PC-9 (cell line): ENCODE measurements around the gene POM121L2.

Experiments
- EZH2 ChIP-seq: fragments of 200-600 bp; sonication (generic); IDR thresholded peaks from 2 replicates; pipeline ENCODE4 v1.8.0; 2017; ENCODE audit warnings: antibody characterized with exemption, low read depth
- TF ChIP-seq, protein P1 (sequence below): fragments of 200-600 bp; sonication (generic); conservative IDR thresholded peaks from 2 replicates; pipeline ENCODE4 v1.6.1; 2017; ENCODE audit warnings: mixed run types, antibody characterized with exemption, mild to moderate bottlenecking, moderate library complexity

DNA sequence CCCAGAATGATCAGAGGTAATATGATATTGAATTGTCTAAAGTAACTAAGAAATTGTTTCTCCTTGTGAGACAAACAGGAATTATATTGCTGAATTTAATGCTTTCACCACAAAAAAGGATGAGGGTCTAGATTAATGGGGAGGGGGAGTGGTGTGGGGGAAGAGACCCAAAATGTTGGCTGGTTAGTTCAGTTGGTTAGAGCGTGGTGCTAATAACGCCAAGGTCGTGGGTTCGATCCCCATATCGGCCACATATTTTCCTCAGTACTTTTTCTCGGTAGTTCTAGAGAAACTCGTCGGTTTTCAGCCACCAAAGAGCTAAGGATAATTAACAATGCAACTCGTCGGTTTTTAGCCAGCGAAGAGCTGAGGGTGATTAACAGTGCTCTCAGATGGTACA lies 38.3 kb downstream of the POM121L2 start:
- TF ChIP-seq, protein P1, sequence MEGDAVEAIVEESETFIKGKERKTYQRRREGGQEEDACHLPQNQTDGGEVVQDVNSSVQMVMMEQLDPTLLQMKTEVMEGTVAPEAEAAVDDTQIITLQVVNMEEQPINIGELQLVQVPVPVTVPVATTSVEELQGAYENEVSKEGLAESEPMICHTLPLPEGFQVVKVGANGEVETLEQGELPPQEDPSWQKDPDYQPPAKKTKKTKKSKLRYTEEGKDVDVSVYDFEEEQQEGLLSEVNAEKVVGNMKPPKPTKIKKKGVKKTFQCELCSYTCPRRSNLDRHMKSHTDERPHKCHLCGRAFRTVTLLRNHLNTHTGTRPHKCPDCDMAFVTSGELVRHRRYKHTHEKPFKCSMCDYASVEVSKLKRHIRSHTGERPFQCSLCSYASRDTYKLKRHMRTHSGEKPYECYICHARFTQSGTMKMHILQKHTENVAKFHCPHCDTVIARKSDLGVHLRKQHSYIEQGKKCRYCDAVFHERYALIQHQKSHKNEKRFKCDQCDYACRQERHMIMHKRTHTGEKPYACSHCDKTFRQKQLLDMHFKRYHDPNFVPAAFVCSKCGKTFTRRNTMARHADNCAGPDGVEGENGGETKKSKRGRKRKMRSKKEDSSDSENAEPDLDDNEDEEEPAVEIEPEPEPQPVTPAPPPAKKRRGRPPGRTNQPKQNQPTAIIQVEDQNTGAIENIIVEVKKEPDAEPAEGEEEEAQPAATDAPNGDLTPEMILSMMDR, result no peak
- no peak for TF ChIP-seq EZH2
